Ovary (tissue), 9 donors: Measurements from ENCODE around the gene PCDHGA2. TPM values are rescaled to one million over a fixed set of nuclear protein-coding genes. Genes with fewer than 3 reads are reported as not detected.

Source experiments
- DNase-seq, 5 donors: peaks; one replicate each; pipeline ENCODE4 v3.0.0-alpha.2; 2019 to 2020
- H3K27ac ChIP-seq, 2 donors: fragments of 200-600 bp; one replicate each; pipeline versions ENCODE4 v1.5.1 to v1.8.0; 2019 to 2022
- H3K27me3 ChIP-seq: fragments of 200-600 bp; one replicate; pipeline ENCODE4 v1.8.0; 2022
- H3K36me3 ChIP-seq: fragments of 200-600 bp; sonication (generic); one replicate; pipeline ENCODE4 v1.5.1; 2019
- H3K4me1 ChIP-seq: one replicate; pipeline ENCODE4 v1.8.1; 2013; ENCODE audit warnings: mild to moderate bottlenecking, moderate library complexity; ENCODE audit not compliant: insufficient read depth
- H3K4me3 ChIP-seq: fragments of 200-600 bp; sonication (generic); one replicate; pipeline ENCODE4 v1.5.1; 2017
- H3K9me3 ChIP-seq, 2 donors: fragments of 200-600 bp in 1 of 2; sonication (generic) in 1 of 2; one replicate each; pipeline versions ENCODE4 v1.5.1 to v1.8.1; 2013 to 2019; ENCODE audit warnings: mild to moderate bottlenecking in 1 of 2, moderate library complexity in 1 of 2
- EP300 ChIP-seq: sonication (generic); formaldehyde crosslinking; IDR thresholded peaks from one replicate; pipeline ENCODE4 v1.6.1; 2017; ENCODE audit warnings: antibody characterized with exemption
- POLR2A ChIP-seq: fragments of 450-650 bp; IDR thresholded peaks from one replicate; pipeline ENCODE4 v1.6.1; 2017; ENCODE audit warnings: antibody characterized with exemption, mild to moderate bottlenecking, moderate library complexity
- WGBS, 3 donors: extraction: QIAGEN DNeasy Blood & Tissue Kit in 1 of 3; methylation state at CpG; one replicate each; pipeline versions ENCODE4 v1.1.5 to v1.1.7; 2013 to 2017; 5-methylcytosine and 5-hydroxymethylcytosine counted together
- intact Hi-C, 4 donors: fragments of 100-400 bp; cut with DNase I; formaldehyde crosslinking; loops; one replicate each; pipeline versions ENCODE4 v1.11.0 to v1.15.1; 2022 to 2023
- polyA plus RNA-seq, 2 donors: library from polyadenylated mRNA; stranded (reverse); fragments of 200-250 nt in 1 of 2; fragments of 350-450 nt in 1 of 2; fragmentation: Illumina TruSeq in 1 of 2; extraction: RNeasy Lipid Tissue Mini Kit (QIAGEN cat#74804) in 1 of 2; gene quantifications; one replicate each; pipeline ENCODE4 v1.2.3, GENCODE V29; 2013 to 2014
- total RNA-seq, 7 donors: library from RNA; depleted of rRNA in 2 of 7; stranded (reverse); fragments of >200 nt in 2 of 7; fragmentation: NEBNext Ultra II Directional in 3 of 7; extraction: Animal tissue kit (Norgen Biotek cat#: 25700) in 3 of 7; gene quantifications; one replicate each; pipeline versions ENCODE4 v1.1.0 to v1.2.4, GENCODE V29; 2016 to 2023
- TF ChIP-seq, protein P1 (sequence below), 3 donors: fragments of 450-650 bp in 2 of 3; fragments of 200-600 bp in 1 of 3; IDR thresholded peaks; one replicate each; pipeline versions ENCODE4 v1.5.1 to v1.8.0; 2016 to 2022; ENCODE audit warnings: antibody characterized with exemption in 3 of 3, mild to moderate bottlenecking in 1 of 3
- donor health status: DM: no; HTN: no; CAD: no; lungs with moderate emphysema.
- donor health status: DM: no; HTN: no; CAD: no.
- donor health status: Bipolar disorder and iron deficiency.
- donor health status: DM: yes; HTN: yes; CAD: no.
- donor health status: DM: no; HTN: no; CAD: no.
- donor health status: DM: yes; HTN: yes; CAD: no.

The PCDHGA2 gene
- total and polyA plus RNA-seq, 9 donors: 3.0 to 13.5 (median 11.7) TPM

DNA sequence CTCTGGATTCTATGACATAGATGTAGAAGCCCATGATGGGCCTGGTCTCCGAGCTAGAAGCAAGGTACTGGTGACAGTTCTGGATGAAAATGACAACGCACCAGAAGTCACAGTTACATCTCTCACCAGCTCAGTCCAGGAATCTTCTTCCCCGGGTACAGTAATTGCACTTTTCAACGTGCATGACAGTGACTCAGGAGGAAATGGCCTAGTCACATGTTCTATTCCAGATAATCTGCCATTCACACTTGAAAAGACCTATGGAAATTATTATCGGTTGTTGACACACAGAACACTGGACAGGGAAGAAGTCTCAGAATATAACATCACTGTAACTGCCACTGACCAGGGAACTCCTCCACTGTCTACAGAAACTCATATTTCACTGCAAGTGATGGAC, 17.6 kb downstream of the PCDHGA2 start:
- no peak for DNase-seq
- no peaks in the 10 kb centered on the region for H3K4me1 ChIP-seq
- no peak overlapping the region for H3K27ac ChIP-seq
- intact Hi-C loops: no loop called here
- 68 to 82% (median 77%) methylated on average over 5 of the region's 5 CpGs for WGBS, 3 donors
- H3K36me3 ChIP-seq: no peaks in the 10 kb centered on the region
- no peak overlapping the region for H3K4me3 ChIP-seq
- H3K27me3 ChIP-seq: no peaks in the 10 kb centered on the region
- TF ChIP-seq POLR2A (no peak), EP300 (no peak)
- TF ChIP-seq, protein P1, sequence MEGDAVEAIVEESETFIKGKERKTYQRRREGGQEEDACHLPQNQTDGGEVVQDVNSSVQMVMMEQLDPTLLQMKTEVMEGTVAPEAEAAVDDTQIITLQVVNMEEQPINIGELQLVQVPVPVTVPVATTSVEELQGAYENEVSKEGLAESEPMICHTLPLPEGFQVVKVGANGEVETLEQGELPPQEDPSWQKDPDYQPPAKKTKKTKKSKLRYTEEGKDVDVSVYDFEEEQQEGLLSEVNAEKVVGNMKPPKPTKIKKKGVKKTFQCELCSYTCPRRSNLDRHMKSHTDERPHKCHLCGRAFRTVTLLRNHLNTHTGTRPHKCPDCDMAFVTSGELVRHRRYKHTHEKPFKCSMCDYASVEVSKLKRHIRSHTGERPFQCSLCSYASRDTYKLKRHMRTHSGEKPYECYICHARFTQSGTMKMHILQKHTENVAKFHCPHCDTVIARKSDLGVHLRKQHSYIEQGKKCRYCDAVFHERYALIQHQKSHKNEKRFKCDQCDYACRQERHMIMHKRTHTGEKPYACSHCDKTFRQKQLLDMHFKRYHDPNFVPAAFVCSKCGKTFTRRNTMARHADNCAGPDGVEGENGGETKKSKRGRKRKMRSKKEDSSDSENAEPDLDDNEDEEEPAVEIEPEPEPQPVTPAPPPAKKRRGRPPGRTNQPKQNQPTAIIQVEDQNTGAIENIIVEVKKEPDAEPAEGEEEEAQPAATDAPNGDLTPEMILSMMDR (IDR thresholded peaks at IDR 0.05): no peak
- H3K9me3 ChIP-seq: peaks cover 7 to 52% of the 10 kb centered on the region in 2 donors

DNA sequence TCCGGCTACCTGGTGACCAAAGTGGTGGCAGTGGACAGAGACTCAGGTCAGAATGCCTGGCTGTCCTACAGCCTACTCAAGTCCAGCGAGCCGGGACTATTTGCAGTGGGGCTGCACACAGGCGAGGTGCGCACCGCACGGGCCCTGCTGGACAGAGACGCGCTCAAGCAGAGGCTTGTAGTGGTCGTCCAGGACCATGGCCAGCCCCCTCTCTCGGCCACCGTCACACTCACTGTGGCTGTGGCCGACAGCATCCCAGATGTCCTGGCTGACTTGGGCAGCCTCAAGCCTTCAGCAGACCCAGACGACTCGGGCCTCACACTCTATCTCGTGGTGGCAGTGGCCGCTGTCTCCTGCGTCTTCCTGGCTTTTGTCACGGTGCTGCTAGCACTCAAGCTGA, 18.4 kb downstream of the PCDHGA2 start:
- Histone ChIP-seq H3K36me3 (no peaks in the 10 kb centered on the region), H3K4me3 (no peak overlapping the region), H3K9me3 (peaks cover 7 to 52% of the 10 kb centered on the region in 2 donors), H3K27ac (no peak overlapping the region), H3K4me1 (no peaks in the 10 kb centered on the region), H3K27me3 (no peaks in the 10 kb centered on the region)
- intact Hi-C loops: no loop called here
- TF ChIP-seq, protein P1 (IDR thresholded peaks at IDR 0.05): no peak
- no peak for TF ChIP-seq EP300
- TF ChIP-seq POLR2A: no peak
- WGBS, 3 donors: 42 to 66% (median 46%) methylated on average over 19 of the region's 19 CpGs
- DNase-seq: no peak

DNA sequence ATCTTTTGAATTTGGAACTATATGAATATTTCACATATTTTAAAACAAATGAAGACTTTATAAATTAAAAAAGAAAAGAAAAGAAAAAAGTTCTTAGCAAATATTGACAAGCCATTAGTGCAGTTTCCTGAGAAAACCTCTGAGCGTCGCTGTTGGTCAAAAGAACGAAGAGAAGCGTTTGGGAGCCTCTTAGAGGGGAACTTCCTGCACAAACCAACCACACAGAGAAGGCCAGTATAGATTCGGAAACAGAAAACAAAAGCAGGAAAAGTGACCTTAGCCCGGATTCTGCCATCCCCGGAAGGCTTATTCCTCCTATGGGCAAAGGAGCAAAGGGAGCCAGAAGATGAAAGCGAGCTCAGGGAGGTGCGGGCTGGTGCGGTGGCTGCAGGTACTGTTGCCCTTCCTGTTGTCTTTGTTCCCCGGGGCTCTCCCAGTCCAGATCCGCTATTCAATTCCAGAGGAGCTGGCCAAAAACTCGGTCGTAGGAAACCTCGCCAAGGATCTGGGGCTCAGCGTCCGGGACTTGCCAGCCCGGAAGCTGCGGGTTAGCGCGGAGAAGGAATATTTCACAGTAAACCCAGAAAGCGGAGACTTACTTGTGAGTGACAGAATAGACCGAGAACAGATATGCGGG, 21.3 kb downstream of the PCDHGA2 start, which contains the start of gene PCDHGB2:
Gene PCDHGB2 (plus strand): TSS at position 205 of the 637 bp plus-strand sequence. CDS start 142 bp downstream, at position 347.
- H3K9me3 ChIP-seq: peaks cover 7 to 64% of the 10 kb centered on the region in 2 donors
- no peaks in the 10 kb centered on the region for H3K4me1 ChIP-seq
- DNase-seq: no peak
- H3K36me3 ChIP-seq: no peaks in the 10 kb centered on the region
- no peaks in the 10 kb centered on the region for H3K27me3 ChIP-seq
- no peak for TF ChIP-seq EP300
- TF ChIP-seq POLR2A: no peak
- TF ChIP-seq, protein P1 (IDR thresholded peaks at IDR 0.05): no peak
- H3K4me3 ChIP-seq: peak within 1 kb of the TSS; percentile 22
- intact Hi-C loops: no loop called here
- H3K27ac ChIP-seq: no peak within 1 kb of the TSS
- WGBS, 3 donors: 17 to 25% (median 19%) methylated on average over 24 of the region's 24 CpGs

DNA sequence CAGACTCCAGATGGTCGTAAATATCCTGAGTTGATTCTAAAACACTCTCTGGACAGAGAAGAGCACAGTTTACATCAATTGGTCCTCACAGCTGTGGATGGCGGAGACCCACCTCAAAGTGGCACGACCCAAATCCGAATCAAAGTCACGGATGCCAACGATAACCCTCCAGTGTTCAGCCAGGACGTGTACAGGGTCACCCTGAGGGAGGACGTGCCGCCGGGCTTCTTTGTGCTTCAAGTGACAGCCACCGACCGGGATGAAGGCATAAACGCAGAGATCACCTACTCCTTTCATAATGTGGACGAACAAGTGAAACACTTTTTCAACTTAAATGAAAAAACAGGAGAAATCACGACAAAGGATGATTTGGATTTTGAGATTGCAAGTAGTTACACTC, 22.1 kb downstream of the PCDHGA2 start:
- DNase-seq: no peak
- Histone ChIP-seq H3K4me1 (no peaks in the 10 kb centered on the region), H3K27ac (no peak overlapping the region), H3K9me3 (peaks cover 7 to 64% of the 10 kb centered on the region in 2 donors), H3K27me3 (no peaks in the 10 kb centered on the region), H3K36me3 (no peaks in the 10 kb centered on the region), H3K4me3 (no peak overlapping the region)
- no peak for TF ChIP-seq POLR2A
- intact Hi-C loops: no loop called here
- WGBS, 3 donors: 31 to 43% (median 39%) methylated on average over 15 of the region's 15 CpGs

DNA sequence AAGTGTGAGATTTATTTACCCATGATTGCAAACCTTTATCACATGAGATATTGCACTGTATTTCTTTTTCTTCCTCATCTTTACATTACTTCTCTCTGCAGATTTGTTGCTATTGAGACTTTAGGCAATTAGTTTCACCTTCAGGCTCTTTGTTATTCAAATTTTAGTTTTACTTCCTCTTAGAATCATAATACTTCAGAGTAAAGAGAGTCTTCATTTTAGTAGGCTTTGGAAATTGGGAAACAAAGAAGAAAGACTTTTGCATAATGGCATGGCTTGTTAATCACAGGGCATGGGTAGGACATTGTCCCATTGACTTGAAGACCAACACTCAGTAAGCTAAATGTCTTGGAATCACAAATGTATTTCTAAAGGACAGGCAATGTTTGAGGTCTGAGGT, 24.2 kb downstream of the PCDHGA2 start:
- TF ChIP-seq, protein P1 (IDR thresholded peaks at IDR 0.05): no peak
- TF ChIP-seq EP300 (no peak), POLR2A (no peak)
- intact Hi-C loops: no loop called here
- no peak for DNase-seq
- Histone ChIP-seq H3K4me1 (no peaks in the 10 kb centered on the region), H3K36me3 (no peaks in the 10 kb centered on the region), H3K4me3 (no peak overlapping the region), H3K27me3 (no peaks in the 10 kb centered on the region), H3K9me3 (peaks cover 0 to 56% of the 10 kb centered on the region in 2 donors), H3K27ac (no peak overlapping the region)
